H1 (cell line): ENCODE data around the gene GATA5.

Experiments
- BACH1 ChIP-seq: IDR thresholded peaks from 2 replicates; pipeline ENCODE4 v1.6.1; 2012; ENCODE audit warnings: low read length, improper control_type of control experiment
- POLR2AphosphoS5 ChIP-seq: IDR thresholded peaks from 2 replicates; pipeline ENCODE4 v1.6.1; 2011; ENCODE audit warnings: low read depth, low read length
- RBBP5 ChIP-seq: IDR thresholded peaks from 2 replicates; pipeline ENCODE4 v1.7.1; 2012; ENCODE audit warnings: low read depth, mild to moderate bottlenecking, inconsistent platforms, low read length, moderate library complexity, borderline replicate concordance

DNA sequence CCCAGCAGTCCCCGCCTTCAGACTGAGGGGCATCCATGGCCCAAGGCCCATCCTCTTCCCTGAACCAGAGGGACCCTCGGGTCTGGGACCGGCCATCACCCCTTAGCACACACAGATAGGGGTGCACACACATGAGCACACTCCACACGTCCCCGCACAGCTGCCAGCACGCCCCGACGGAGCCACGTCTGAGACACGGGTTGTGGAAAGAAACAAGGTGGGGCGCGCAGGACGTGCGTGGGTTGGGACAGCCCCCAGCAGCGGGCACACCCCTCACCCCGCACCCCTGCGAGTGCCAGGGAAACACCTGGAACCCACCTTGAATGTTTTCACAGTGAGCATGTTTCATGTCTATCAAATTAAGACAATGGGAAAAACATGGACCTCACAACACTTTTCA, 6.4 kb downstream of the GATA5 start:
- TF ChIP-seq RBBP5 (no peak), BACH1 (no peak), POLR2AphosphoS5 (no peak)
